PC-9 (cell line): ENCODE measurements around the gene KDM4C.

Source experiments
- CTCF ChIP-seq: fragments of 200-600 bp; sonication (generic); conservative IDR thresholded peaks from 2 replicates; pipeline ENCODE4 v1.6.1; 2017; ENCODE audit warnings: mixed run types, antibody characterized with exemption, mild to moderate bottlenecking, moderate library complexity
- EZH2 ChIP-seq: fragments of 200-600 bp; sonication (generic); IDR thresholded peaks from 2 replicates; pipeline ENCODE4 v1.8.0; 2017; ENCODE audit warnings: antibody characterized with exemption, low read depth

GRCh38 chr9:6838158-6838557 lies 80.4 kb downstream of the KDM4C start:
- TF ChIP-seq CTCF = no peak
- TF ChIP-seq EZH2 = no peak
